Stomach (tissue), 9 donors: ENCODE data around the gene KIF2A. TPM values are rescaled to one million over a fixed set of nuclear protein-coding genes. Genes with fewer than 3 reads are reported as not detected.

Experiments
- DNase-seq, 2 donors: peaks; one replicate each; pipeline versions ENCODE4 v3.0.0 to v3.0.0-alpha.2; 2013 to 2019
- H3K27ac ChIP-seq, 5 donors: fragments of 200-600 bp in 4 of 5; sonication (generic) in 4 of 5; one replicate each; pipeline ENCODE4 v1.5.1; 2013 to 2019; ENCODE audit warnings: mild to moderate bottlenecking in 1 of 5, moderate library complexity in 1 of 5
- H3K27me3 ChIP-seq, 3 donors: fragments of 200-600 bp; sonication (generic); one replicate each; pipeline ENCODE4 v1.5.1; 2017 to 2019; ENCODE audit warnings: mixed run types in 1 of 3
- H3K36me3 ChIP-seq, 4 donors: fragments of 200-600 bp; sonication (generic); 1 replicate in 3 of 4; 2 replicates in 1 of 4; pipeline ENCODE4 v1.5.1; 2016 to 2019
- H3K4me1 ChIP-seq, 4 donors: fragments of 200-600 bp; sonication (generic); one replicate each; pipeline ENCODE4 v1.5.1; 2016 to 2019
- H3K4me3 ChIP-seq, 4 donors: fragments of 200-600 bp; sonication (generic) in 3 of 4; one replicate each; pipeline ENCODE4 v1.5.1; 2016 to 2019; ENCODE audit warnings: mild to moderate bottlenecking in 1 of 4
- H3K9me3 ChIP-seq, 4 donors: fragments of 200-600 bp; sonication (generic); one replicate each; pipeline ENCODE4 v1.5.1; 2016 to 2019
- EP300 ChIP-seq: sonication (generic); formaldehyde crosslinking; IDR thresholded peaks from one replicate; pipeline ENCODE4 v1.6.1; 2017; ENCODE audit warnings: antibody characterized with exemption
- POLR2A ChIP-seq, 4 donors: fragments of 450-650 bp; IDR thresholded peaks; one replicate each; pipeline ENCODE4 v1.6.1; 2016; ENCODE audit warnings: antibody characterized with exemption in 4 of 4, control low read depth in 2 of 4, mild to moderate bottlenecking in 1 of 4, moderate library complexity in 1 of 4
- POLR2AphosphoS5 ChIP-seq, 3 donors: sonication (generic); formaldehyde crosslinking; IDR thresholded peaks; one replicate each; pipeline ENCODE4 v1.6.1; 2016; ENCODE audit warnings: antibody characterized with exemption in 3 of 3
- WGBS, 5 donors: extraction: QIAGEN DNeasy Blood & Tissue Kit in 3 of 5; methylation state at CpG; one replicate each; pipeline versions ENCODE4 v1.1.5 to v1.1.7; 2013 to 2018; 5-methylcytosine and 5-hydroxymethylcytosine counted together
- intact Hi-C: fragments of 100-400 bp; cut with DNase I; formaldehyde crosslinking; loops from one replicate; pipeline ENCODE4 v1.15.1; 2023; ENCODE audit warnings: low total_unique reads
- polyA plus RNA-seq, 3 donors: library from polyadenylated mRNA; stranded (reverse); fragments of 200-250 nt; gene quantifications; one replicate each; pipeline ENCODE4 v1.2.3, GENCODE V29; 2013
- total RNA-seq, 5 donors: library from RNA; depleted of rRNA; stranded (reverse); fragments of >200 nt; gene quantifications; one replicate each; pipeline versions ENCODE4 v1.1.0 to v1.2.3, GENCODE V29; 2014 to 2016
- TF ChIP-seq, protein P1 (sequence below), 7 experiments: fragments of 450-650 bp in 4 of 7; fragments of 200-600 bp in 3 of 7; sonication (generic) in 3 of 7; IDR thresholded peaks; one replicate each; pipeline ENCODE4 v1.5.1; 2016 to 2019; ENCODE audit warnings: antibody characterized with exemption in 7 of 7, control low read depth in 2 of 7, mild to moderate bottlenecking in 1 of 7
- donor health status: healthy with polysubstance abuse.
- donor health status: Bipolar disorder and iron deficiency.
- donor health status: healthy.

The KIF2A gene
- total and polyA plus RNA-seq, 8 donors, result 2.6 to 61.3 (median 9.9) TPM

DNA sequence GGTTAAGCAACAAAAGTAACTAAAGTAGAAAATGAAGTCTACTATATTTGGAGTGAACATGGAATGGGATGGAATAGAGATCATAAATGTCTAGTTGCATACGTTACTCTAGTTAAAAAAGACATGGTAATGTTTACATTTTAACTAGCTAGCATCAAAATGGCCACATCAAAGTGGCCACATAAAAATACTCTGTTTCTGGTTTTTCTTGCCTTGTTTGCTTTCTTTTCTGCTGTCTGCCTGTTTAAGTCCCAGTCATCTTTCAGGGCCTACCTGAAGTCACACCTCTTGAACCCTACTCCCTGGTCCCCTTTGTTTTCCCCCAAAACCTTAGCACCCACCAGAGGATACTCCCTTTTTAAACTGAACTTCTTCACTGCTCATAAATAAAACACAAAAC is 6.4 kb upstream of the KIF2A start:
- Histone ChIP-seq H3K9me3 (no peaks in the 10 kb centered on the region), H3K27me3 (no peaks in the 10 kb centered on the region), H3K27ac (no peak overlapping the region), H3K4me1 (no peaks in the 10 kb centered on the region), H3K36me3 (no peaks in the 10 kb centered on the region), H3K4me3 (no peak overlapping the region)
- intact Hi-C loops, result no loop called here
- no peak for DNase-seq
- TF ChIP-seq POLR2A (IDR thresholded peaks at IDR 0.05), result no peak
- 73 to 85% (median 79%) methylated on average over 1 of the region's 1 CpG for WGBS, 5 donors

DNA sequence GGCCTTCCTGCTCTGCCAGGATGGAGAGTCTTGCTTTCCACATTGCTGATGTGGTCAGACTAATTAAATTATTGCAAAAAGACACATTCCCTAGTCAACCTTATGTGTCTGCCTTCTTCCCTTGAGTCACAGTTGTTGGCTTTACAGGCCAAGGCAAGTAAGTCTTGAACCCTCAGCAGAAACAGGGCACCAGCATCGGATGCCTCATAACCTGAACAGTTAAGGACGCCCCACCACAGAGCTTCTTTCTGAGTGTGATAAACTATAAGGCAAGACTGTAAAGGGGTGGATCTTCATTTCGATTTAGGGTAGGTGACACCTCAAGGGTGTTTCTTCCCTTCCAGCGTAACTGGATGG is 670 bp upstream of the KIF2A start:
- H3K36me3 ChIP-seq, result no peaks in the 10 kb centered on the region
- H3K27ac ChIP-seq, result peak overlapping the region; percentile 87 to 95 (median 90)
- DNase-seq, result peak in 1 of 2 donors; percentile 16
- H3K9me3 ChIP-seq, result no peaks in the 10 kb centered on the region
- WGBS, 5 donors, result 45 to 54% (median 48%) methylated on average over 4 of the region's 4 CpGs
- no peaks in the 10 kb centered on the region for H3K27me3 ChIP-seq
- H3K4me1 ChIP-seq, result peaks cover 9 to 31% (median 18%) of the 10 kb centered on the region in 4 donors
- intact Hi-C loops, result no loop called here
- TF ChIP-seq, protein P1, sequence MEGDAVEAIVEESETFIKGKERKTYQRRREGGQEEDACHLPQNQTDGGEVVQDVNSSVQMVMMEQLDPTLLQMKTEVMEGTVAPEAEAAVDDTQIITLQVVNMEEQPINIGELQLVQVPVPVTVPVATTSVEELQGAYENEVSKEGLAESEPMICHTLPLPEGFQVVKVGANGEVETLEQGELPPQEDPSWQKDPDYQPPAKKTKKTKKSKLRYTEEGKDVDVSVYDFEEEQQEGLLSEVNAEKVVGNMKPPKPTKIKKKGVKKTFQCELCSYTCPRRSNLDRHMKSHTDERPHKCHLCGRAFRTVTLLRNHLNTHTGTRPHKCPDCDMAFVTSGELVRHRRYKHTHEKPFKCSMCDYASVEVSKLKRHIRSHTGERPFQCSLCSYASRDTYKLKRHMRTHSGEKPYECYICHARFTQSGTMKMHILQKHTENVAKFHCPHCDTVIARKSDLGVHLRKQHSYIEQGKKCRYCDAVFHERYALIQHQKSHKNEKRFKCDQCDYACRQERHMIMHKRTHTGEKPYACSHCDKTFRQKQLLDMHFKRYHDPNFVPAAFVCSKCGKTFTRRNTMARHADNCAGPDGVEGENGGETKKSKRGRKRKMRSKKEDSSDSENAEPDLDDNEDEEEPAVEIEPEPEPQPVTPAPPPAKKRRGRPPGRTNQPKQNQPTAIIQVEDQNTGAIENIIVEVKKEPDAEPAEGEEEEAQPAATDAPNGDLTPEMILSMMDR (IDR thresholded peaks at IDR 0.05), result no peak
- no peak for TF ChIP-seq EP300
- no peak for TF ChIP-seq POLR2AphosphoS5 (IDR thresholded peaks at IDR 0.05)
- no peak for TF ChIP-seq POLR2A (IDR thresholded peaks at IDR 0.05)
- H3K4me3 ChIP-seq, result peak overlapping the region; percentile 85 to 95 (median 92)

DNA sequence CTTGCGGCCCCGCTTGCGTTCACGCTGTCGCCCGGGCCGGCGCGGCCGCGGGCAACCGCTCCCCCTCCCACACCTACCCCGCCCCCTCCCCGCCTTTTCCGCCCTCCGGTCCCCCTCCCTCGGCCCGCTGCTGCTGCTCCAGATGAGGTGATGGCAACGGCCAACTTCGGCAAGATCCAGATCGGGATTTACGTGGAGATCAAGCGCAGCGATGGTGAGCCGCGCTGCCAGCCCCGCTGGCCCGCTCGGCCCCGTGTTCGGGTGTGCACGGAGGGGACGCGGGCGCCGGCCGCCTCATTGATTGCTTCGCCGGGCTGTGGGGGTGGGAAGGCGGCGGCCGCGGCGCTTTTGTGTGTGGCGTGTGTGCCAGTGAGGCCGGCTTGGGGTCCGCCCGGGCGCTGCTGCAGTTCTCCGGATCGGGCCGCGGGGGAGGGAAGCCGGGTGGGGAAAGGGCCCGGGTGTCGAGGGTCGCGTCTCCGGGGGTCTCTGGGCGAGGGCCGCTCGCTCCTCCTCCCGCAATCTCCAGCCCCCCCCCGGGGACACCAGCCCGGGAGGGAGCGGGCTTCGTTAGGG is 403 bp downstream of the KIF2A start:
- Histone ChIP-seq H3K4me3 (peak overlapping the region; percentile 85 to 95 (median 92)), H3K9me3 (no peaks in the 10 kb centered on the region), H3K27ac (peak overlapping the region; percentile 87 to 95 (median 90)), H3K4me1 (peaks cover 9 to 38% (median 23%) of the 10 kb centered on the region in 4 donors), H3K36me3 (no peaks in the 10 kb centered on the region), H3K27me3 (no peaks in the 10 kb centered on the region)
- DNase-seq, result peak in 1 of 2 donors; percentile 38
- WGBS, 5 donors, result 0 to 1% (median 0%) methylated on average over 17 to 67 of the region's 67 CpGs
- TF ChIP-seq EP300 (no peak), POLR2AphosphoS5 (IDR thresholded peaks at IDR 0.05) (peak in 1 of 3 donors; percentile 4)
- intact Hi-C loops, result no loop called here

DNA sequence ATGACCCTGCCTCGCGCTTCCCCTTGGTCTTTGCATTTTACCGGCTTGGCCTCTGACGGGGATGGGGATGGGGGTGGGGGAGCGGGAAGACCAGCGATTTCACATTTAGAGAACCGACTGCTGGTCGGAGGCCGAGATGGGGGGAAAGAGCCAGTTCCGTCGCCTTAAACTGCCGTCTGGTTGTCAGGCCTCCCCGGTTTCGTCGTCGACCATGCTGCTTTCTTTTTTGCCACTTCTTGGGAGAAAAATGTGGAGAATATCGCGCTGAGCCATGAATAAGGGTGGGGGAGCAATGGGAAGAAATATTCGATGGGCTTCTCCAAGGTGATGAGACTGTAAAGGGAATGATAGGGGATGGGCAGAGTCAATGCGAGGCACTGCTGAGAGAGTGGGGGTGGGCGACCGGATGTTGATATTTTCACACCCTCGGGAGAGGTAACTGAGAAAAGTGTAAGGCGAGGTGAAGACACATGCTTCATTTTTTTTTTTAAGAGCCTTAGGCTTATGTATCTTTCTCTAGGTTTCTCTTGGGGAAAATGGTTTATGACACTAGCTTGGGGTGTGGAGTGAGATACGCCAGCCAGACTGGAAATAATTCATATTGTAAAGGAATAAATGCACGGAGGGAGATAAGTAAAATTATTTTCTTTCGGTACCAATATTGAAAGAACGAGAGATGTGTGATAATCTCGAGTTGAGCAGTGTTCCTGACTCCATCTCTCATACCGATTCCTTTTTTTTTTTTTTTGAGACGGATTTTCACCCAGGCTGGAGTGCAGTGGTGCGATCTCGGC is 1.1 kb downstream of the KIF2A start:
- H3K36me3 ChIP-seq, result no peaks in the 10 kb centered on the region
- H3K27ac ChIP-seq, result peak overlapping the region; percentile 87 to 95 (median 90)
- no peaks in the 10 kb centered on the region for H3K27me3 ChIP-seq
- H3K9me3 ChIP-seq, result no peaks in the 10 kb centered on the region
- H3K4me1 ChIP-seq, result peaks cover 9 to 45% (median 26%) of the 10 kb centered on the region in 4 donors
- 1 to 5% (median 4%) methylated on average over 30 to 33 of the region's 33 CpGs for WGBS, 5 donors
- intact Hi-C loops, result no loop called here
- peak overlapping the region; percentile 85 to 95 (median 92) for H3K4me3 ChIP-seq
- DNase-seq, result peak; percentile 26 to 79
- no peak for TF ChIP-seq POLR2A (IDR thresholded peaks at IDR 0.05)
- TF ChIP-seq, protein P1 (IDR thresholded peaks at IDR 0.05), result no peak
- TF ChIP-seq POLR2AphosphoS5 (IDR thresholded peaks at IDR 0.05), result no peak
- no peak for TF ChIP-seq EP300

DNA sequence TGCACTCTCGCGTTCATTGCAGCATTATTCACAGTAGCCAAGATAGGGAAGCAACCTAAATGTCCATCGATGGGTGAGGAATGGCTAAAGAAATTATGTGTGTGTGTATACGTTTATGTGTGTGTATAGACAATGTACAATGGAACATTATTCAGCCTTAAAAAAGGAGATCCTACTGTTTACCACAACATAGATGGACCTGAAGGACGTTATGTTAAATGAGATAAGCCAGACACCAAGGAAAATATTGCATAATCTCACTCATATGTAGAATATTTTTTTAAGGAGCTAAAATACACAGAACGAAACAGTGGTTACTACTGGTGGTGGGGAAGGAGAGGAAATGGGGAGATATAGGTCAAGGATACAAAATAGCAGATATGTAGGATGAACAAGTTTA is 2.4 kb downstream of the KIF2A start:
- 79 to 86% (median 83%) methylated on average over 6 of the region's 6 CpGs for WGBS, 5 donors
- intact Hi-C loops, result no loop called here
- Histone ChIP-seq H3K9me3 (no peaks in the 10 kb centered on the region), H3K27ac (no peak overlapping the region), H3K4me3 (no peak overlapping the region), H3K36me3 (no peaks in the 10 kb centered on the region), H3K27me3 (no peaks in the 10 kb centered on the region), H3K4me1 (peaks cover 9 to 54% (median 29%) of the 10 kb centered on the region in 4 donors)
- DNase-seq, result no peak
- TF ChIP-seq, protein P1 (IDR thresholded peaks at IDR 0.05), result no peak
- no peak for TF ChIP-seq POLR2A (IDR thresholded peaks at IDR 0.05)
- TF ChIP-seq POLR2AphosphoS5 (IDR thresholded peaks at IDR 0.05), result no peak
- no peak for TF ChIP-seq EP300
